ENCODE data around the gene PLA2G4B. TPM values are rescaled to one million over a fixed set of nuclear protein-coding genes. Genes with fewer than 3 reads are reported as not detected.
A peak's percentile ranks its signal among the peaks of the same experiment; 100 is the strongest.

The PLA2G4B gene
- total RNA-seq = 0.13 and 1.0 TPM in 2 replicates

GRCh38 chr15:41838400-41838897 is at the start of gene PLA2G4B:
PLA2G4B (plus strand) TSS chr15:41838847; CDS start chr15:41838914, 67 bp downstream.
- DNase-seq (ENCODE audit: low read depth in 2 of 2) = no peak

GRCh38 chr15:41789236-41789635 is 49.4 kb upstream of the PLA2G4B start:
- no peak for DNase-seq (ENCODE audit: low read depth in 2 of 2)

GRCh38 chr15:41789662-41790061 is 49.0 kb upstream of the PLA2G4B start:
- DNase-seq (ENCODE audit: low read depth in 2 of 2) = no peak

GRCh38 chr15:41790169-41790568 is 48.5 kb upstream of the PLA2G4B start:
- no peak for DNase-seq (ENCODE audit: low read depth in 2 of 2)

- DNase-seq (ENCODE audit: low read depth in 2 of 2) = peak; percentile 21 to 87
Measured at GRCh38 chr15:41790756-41791546, 47.7 kb upstream of the PLA2G4B start.

- no peak for DNase-seq (ENCODE audit: low read depth in 2 of 2)
Measured at GRCh38 chr15:41791547-41791937, 47.1 kb upstream of the PLA2G4B start.

GRCh38 chr15:41792000-41792637 is 46.5 kb upstream of the PLA2G4B start:
- no peak for DNase-seq (ENCODE audit: low read depth in 2 of 2)

- no peak for DNase-seq (ENCODE audit: low read depth in 2 of 2)
Measured at GRCh38 chr15:41794081-41794480, 44.6 kb upstream of the PLA2G4B start.

GRCh38 chr15:41795996-41796856 is 42.4 kb upstream of the PLA2G4B start:
- peak in 1 of 2 donors; percentile 83 for DNase-seq (ENCODE audit: low read depth in 2 of 2)

- DNase-seq (ENCODE audit: low read depth in 2 of 2) = peak in 1 of 2 donors; percentile 22
Measured at GRCh38 chr15:41797201-41797944, 41.3 kb upstream of the PLA2G4B start.

- DNase-seq (ENCODE audit: low read depth in 2 of 2) = no peak
Measured at GRCh38 chr15:41798607-41799487, 39.8 kb upstream of the PLA2G4B start.

GRCh38 chr15:41799488-41799805 is 39.2 kb upstream of the PLA2G4B start:
- no peak for DNase-seq (ENCODE audit: low read depth in 2 of 2)

- no peak for DNase-seq (ENCODE audit: low read depth in 2 of 2)
Measured at GRCh38 chr15:41801185-41801584, 37.5 kb upstream of the PLA2G4B start.

GRCh38 chr15:41801850-41802455 is 36.7 kb upstream of the PLA2G4B start:
- DNase-seq (ENCODE audit: low read depth in 2 of 2) = peak in 1 of 2 donors; percentile 53

- DNase-seq (ENCODE audit: low read depth in 2 of 2) = peak in 1 of 2 donors; percentile 33
Measured at GRCh38 chr15:41804361-41804760, 34.3 kb upstream of the PLA2G4B start.

- peak in 1 of 2 donors; percentile 73 for DNase-seq (ENCODE audit: low read depth in 2 of 2)
Measured at GRCh38 chr15:41804916-41805666, 33.6 kb upstream of the PLA2G4B start.

- DNase-seq (ENCODE audit: low read depth in 2 of 2) = no peak
Measured at GRCh38 chr15:41805711-41806110, 32.9 kb upstream of the PLA2G4B start.

GRCh38 chr15:41806291-41807181 is 32.1 kb upstream of the PLA2G4B start:
- peak in 1 of 2 donors; percentile 17 for DNase-seq (ENCODE audit: low read depth in 2 of 2)
